Esophagus muscularis mucosa (tissue), 3 donors: ENCODE measurements around the gene C1R.

Source experiments
- EP300 ChIP-seq: sonication (generic); formaldehyde crosslinking; IDR thresholded peaks from one replicate; pipeline ENCODE4 v1.6.1; 2017; ENCODE audit warnings: antibody characterized with exemption
- POLR2AphosphoS5 ChIP-seq, 2 donors: sonication (generic); formaldehyde crosslinking; IDR thresholded peaks; one replicate each; pipeline ENCODE4 v1.6.1; 2017; ENCODE audit warnings: antibody characterized with exemption in 2 of 2

DNA sequence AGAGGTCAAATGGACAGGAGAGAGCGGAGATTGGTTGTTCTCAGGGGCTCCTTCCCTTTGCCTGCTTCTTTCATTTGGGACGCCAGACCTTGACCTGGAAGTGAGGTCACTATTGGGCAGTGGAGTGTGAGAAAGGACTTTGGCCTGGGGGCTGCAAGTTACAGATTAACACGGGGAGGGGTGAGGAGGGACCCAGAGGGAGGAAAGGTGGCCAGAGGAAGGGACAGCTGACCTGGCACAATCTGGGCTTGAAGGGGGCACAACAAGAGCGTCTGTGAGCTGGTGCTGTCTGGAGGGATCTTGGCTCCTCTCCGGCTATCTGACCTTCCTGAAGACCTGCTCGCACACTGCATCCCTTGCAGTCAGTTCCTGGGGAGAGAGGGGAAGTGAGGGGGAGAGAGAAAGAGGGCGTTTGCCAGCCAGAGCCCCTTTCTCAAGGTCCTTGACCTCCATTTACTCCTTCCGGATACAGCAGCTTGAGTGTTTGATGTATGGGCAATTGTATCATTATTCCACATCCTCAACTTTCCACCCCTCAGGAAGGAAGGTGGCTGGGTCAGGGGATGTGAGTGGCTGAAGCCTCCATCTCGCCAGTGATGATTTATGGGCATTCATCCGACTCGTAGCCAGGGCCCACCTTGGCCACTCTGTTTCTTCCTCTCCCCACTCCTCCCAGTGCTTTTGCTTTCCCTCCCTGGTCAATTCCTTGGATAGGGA, 31.7 kb upstream of the C1R start:
- TF ChIP-seq EP300, result no peak
- no peak for TF ChIP-seq POLR2AphosphoS5 (IDR thresholded peaks at IDR 0.05)
